HEK293 (cell line): ENCODE results near the gene RAD54L.

ENCODE experiments used
- CTCF ChIP-seq: fragments of 450-650 bp; formaldehyde crosslinking; IDR thresholded peaks from 2 replicates; pipeline ENCODE4 v1.5.1; 2016; ENCODE audit warnings: missing biosample characterization, missing genetic modification characterization
- GFI1B ChIP-seq: fragments of 450-650 bp; formaldehyde crosslinking; IDR thresholded peaks from 2 replicates; pipeline ENCODE4 v1.5.1; 2016; ENCODE audit warnings: missing biosample characterization, missing genetic modification characterization
- MZF1 ChIP-seq: fragments of 450-650 bp; formaldehyde crosslinking; IDR thresholded peaks from 2 replicates; pipeline ENCODE4 v1.5.1; 2017; ENCODE audit warnings: missing biosample characterization, missing genetic modification characterization, borderline replicate concordance
- PBX3 ChIP-seq: sonication (generic); formaldehyde crosslinking; IDR thresholded peaks from 2 replicates; pipeline ENCODE4 v1.8.1; 2022; ENCODE audit warnings: mild to moderate bottlenecking, moderate library complexity, missing genetic modification reagents
- PRDM4 ChIP-seq: fragments of 450-650 bp; formaldehyde crosslinking; IDR thresholded peaks from 2 replicates; pipeline ENCODE4 v1.5.1; 2017; ENCODE audit warnings: missing biosample characterization, missing genetic modification characterization
- REST ChIP-seq: fragments of 450-650 bp; formaldehyde crosslinking; IDR thresholded peaks from 2 replicates; pipeline ENCODE4 v1.5.1; 2016; ENCODE audit warnings: missing biosample characterization, missing genetic modification characterization
- TCF7L2 ChIP-seq: IDR thresholded peaks from 2 replicates; pipeline ENCODE4 v1.6.1; 2011; ENCODE audit warnings: low read depth, mild to moderate bottlenecking, inconsistent platforms, low read length, moderate library complexity, borderline replicate concordance
- ZBTB10 ChIP-seq: fragments of 450-650 bp; formaldehyde crosslinking; IDR thresholded peaks from 2 replicates; pipeline ENCODE4 v1.5.1; 2016; ENCODE audit warnings: missing biosample characterization, missing genetic modification characterization
- ZBTB8A ChIP-seq: fragments of 450-650 bp; formaldehyde crosslinking; IDR thresholded peaks from 2 replicates; pipeline ENCODE4 v1.5.1; 2016; ENCODE audit warnings: missing biosample characterization, missing genetic modification characterization
- ZNF266 ChIP-seq: fragments of 450-650 bp; formaldehyde crosslinking; IDR thresholded peaks from 2 replicates; pipeline ENCODE4 v1.5.1; 2016; ENCODE audit warnings: missing biosample characterization, missing genetic modification characterization, low read depth
- ZNF521 ChIP-seq: fragments of 450-650 bp; formaldehyde crosslinking; IDR thresholded peaks from 2 replicates; pipeline ENCODE4 v1.5.1; 2017; ENCODE audit warnings: missing biosample characterization, mild to moderate bottlenecking, missing genetic modification characterization
- ZSCAN4 ChIP-seq: fragments of 450-650 bp; formaldehyde crosslinking; IDR thresholded peaks from 2 replicates; pipeline ENCODE4 v1.5.1; 2017; ENCODE audit warnings: missing biosample characterization, missing genetic modification characterization

GRCh38 chr1:46310321-46310720 lies 62.8 kb downstream of the RAD54L start:
- TF ChIP-seq CTCF (tag by site-specific recombination): no peak
- no peak for TF ChIP-seq ZSCAN4 (tag by site-specific recombination)
- TF ChIP-seq ZBTB10: no peak
- TF ChIP-seq ZNF521 (tag by site-specific recombination): no peak
- TF ChIP-seq REST: no peak
- TF ChIP-seq TCF7L2: no peak
- TF ChIP-seq ZNF266 (tag by site-specific recombination): no peak
- no peak for TF ChIP-seq PRDM4 (tag by site-specific recombination)
- TF ChIP-seq ZBTB8A (tag by site-specific recombination): no peak
- TF ChIP-seq PBX3: no peak
- no peak for TF ChIP-seq GFI1B
- no peak for TF ChIP-seq MZF1 (tag by site-specific recombination)
